Measurements from ENCODE around the gene AUP1.
A peak's percentile ranks its signal among the peaks of the same experiment; 100 is the strongest.

Gene AUP1

GRCh38 chr2:74504591-74504990 is 24.9 kb downstream of the AUP1 start:
- peaks cover 5% of the 10 kb centered on the region for H3K4me1 ChIP-seq (ENCODE audit: insufficient read depth, poor library complexity, severe bottlenecking)
- H3K36me3 ChIP-seq (ENCODE audit: low read depth), result peaks cover 19% of the 10 kb centered on the region
- ATAC-seq (ENCODE audit: low read depth) (no peak), DNase-seq (ENCODE audit: low spot score) (no peak)
- no peak overlapping the region for H3K4me3 ChIP-seq (ENCODE audit: severe bottlenecking)
- TF ChIP-seq CTCF (IDR thresholded peaks at IDR 0.05; ENCODE audit: poor library complexity, severe bottlenecking), result no peak
- H3K27me3 ChIP-seq (ENCODE audit: insufficient read depth, poor library complexity, severe bottlenecking), result peaks cover 4% of the 10 kb centered on the region
- H3K9me3 ChIP-seq (ENCODE audit: severe bottlenecking), result no peaks in the 10 kb centered on the region
- H3K27ac ChIP-seq (ENCODE audit: poor library complexity, severe bottlenecking), result peak overlapping the region; percentile 17

- peak; percentile 1 for TF ChIP-seq CTCF (IDR thresholded peaks at IDR 0.05; ENCODE audit: poor library complexity, severe bottlenecking)
- Histone ChIP-seq H3K27me3 (ENCODE audit: insufficient read depth, poor library complexity, severe bottlenecking) (peaks cover 12% of the 10 kb centered on the region), H3K9me3 (ENCODE audit: severe bottlenecking) (no peaks in the 10 kb centered on the region), H3K36me3 (ENCODE audit: low read depth) (peaks cover 19% of the 10 kb centered on the region), H3K4me3 (ENCODE audit: severe bottlenecking) (peak overlapping the region; percentile 25), H3K27ac (ENCODE audit: poor library complexity, severe bottlenecking) (peak overlapping the region; percentile 17), H3K4me1 (ENCODE audit: insufficient read depth, poor library complexity, severe bottlenecking) (peaks cover 9% of the 10 kb centered on the region)
- DNase-seq (ENCODE audit: low spot score) (peak; percentile 41), ATAC-seq (ENCODE audit: low read depth) (no peak)
Measured at GRCh38 chr2:74503506-74504475, 25.7 kb downstream of the AUP1 start.

- Histone ChIP-seq H3K36me3 (ENCODE audit: low read depth) (peaks cover 19% of the 10 kb centered on the region), H3K9me3 (ENCODE audit: severe bottlenecking) (no peaks in the 10 kb centered on the region), H3K27me3 (ENCODE audit: insufficient read depth, poor library complexity, severe bottlenecking) (peaks cover 14% of the 10 kb centered on the region), H3K4me3 (ENCODE audit: severe bottlenecking) (peak overlapping the region; percentile 25), H3K27ac (ENCODE audit: poor library complexity, severe bottlenecking) (peak overlapping the region; percentile 5), H3K4me1 (ENCODE audit: insufficient read depth, poor library complexity, severe bottlenecking) (peaks cover 13% of the 10 kb centered on the region)
- ATAC-seq (ENCODE audit: low read depth) (peak; percentile 48), DNase-seq (ENCODE audit: low spot score) (peak; percentile 78)
- peak; percentile 40 for TF ChIP-seq CTCF (IDR thresholded peaks at IDR 0.05; ENCODE audit: poor library complexity, severe bottlenecking)
Measured at GRCh38 chr2:74502720-74503505, 26.6 kb downstream of the AUP1 start.

GRCh38 chr2:74502147-74502719 is 27.3 kb downstream of the AUP1 start:
- TF ChIP-seq CTCF (IDR thresholded peaks at IDR 0.05; ENCODE audit: poor library complexity, severe bottlenecking), result no peak
- Histone ChIP-seq H3K27me3 (ENCODE audit: insufficient read depth, poor library complexity, severe bottlenecking) (peaks cover 14% of the 10 kb centered on the region), H3K9me3 (ENCODE audit: severe bottlenecking) (no peaks in the 10 kb centered on the region), H3K4me3 (ENCODE audit: severe bottlenecking) (no peak overlapping the region), H3K27ac (ENCODE audit: poor library complexity, severe bottlenecking) (no peak overlapping the region), H3K36me3 (ENCODE audit: low read depth) (peaks cover 19% of the 10 kb centered on the region), H3K4me1 (ENCODE audit: insufficient read depth, poor library complexity, severe bottlenecking) (peaks cover 13% of the 10 kb centered on the region)
- DNase-seq (ENCODE audit: low spot score) (no peak), ATAC-seq (ENCODE audit: low read depth) (no peak)
